H1 (cell line): ENCODE results near the gene GRK5. TPM values are rescaled to one million over a fixed set of nuclear protein-coding genes. Genes with fewer than 3 reads are reported as not detected.

Source experiments
- CTCF ChIA-PET: fragments of 300-600 bp; sonication (Branson Sonifier 250); formaldehyde crosslinking; loops from one replicate; lab custom pipeline; 2021; ENCODE audit not compliant: partially characterized antibody; lab: Charles Lee
- POLR2A ChIA-PET: fragments of 300-600 bp; sonication (Branson Sonifier 250); formaldehyde crosslinking; loops from one replicate; lab custom pipeline; 2021; ENCODE audit warnings: inconsistent platforms; ENCODE audit not compliant: partially characterized antibody; lab: Charles Lee
- DNase-seq, 2 experiments: peaks; one replicate each; pipeline versions ENCODE4 v3.0.0 to v3.0.0-alpha.2; 2010 to 2022; ENCODE audit warnings: low spot score in 2 of 2, low read depth in 1 of 2, mixed read lengths in 1 of 2
- FAIRE-seq: peaks from 2 replicates; lab custom pipeline; 2011; peaks lifted over from hg19 to GRCh38; lab: Jason Lieb, UNC
- H2AFZ ChIP-seq: 2 replicates; pipeline ENCODE4 v1.8.1; 2012; ENCODE audit warnings: low read length, inconsistent platforms
- H2AK5ac ChIP-seq: 2 replicates; pipeline ENCODE4 v1.6.1; 2013; ENCODE audit warnings: low read depth, low read length
- H2BK120ac ChIP-seq: replicated peaks from 2 replicates; pipeline ENCODE3; 2013; ENCODE audit warnings: low read depth, low read length, inconsistent platforms
- H2BK12ac ChIP-seq: 2 replicates; pipeline ENCODE4 v1.6.1; 2013; ENCODE audit warnings: low read depth, low read length
- H2BK15ac ChIP-seq: 2 replicates; pipeline ENCODE4 v1.6.1; 2013; ENCODE audit warnings: low read length
- H2BK20ac ChIP-seq: 2 replicates; pipeline ENCODE4 v1.6.1; 2013; ENCODE audit warnings: low read length
- H2BK5ac ChIP-seq: 2 replicates; pipeline ENCODE4 v1.6.1; 2013; ENCODE audit warnings: low read depth, low read length
- H3K14ac ChIP-seq: 2 replicates; pipeline ENCODE4 v1.6.1; 2013; ENCODE audit warnings: inconsistent platforms; ENCODE audit not compliant: insufficient read length
- H3K18ac ChIP-seq: 2 replicates; pipeline ENCODE4 v1.6.1; 2013; ENCODE audit warnings: low read length; ENCODE audit errors: extremely low read depth
- H3K23ac ChIP-seq: 2 replicates; pipeline ENCODE4 v1.6.1; 2013; ENCODE audit warnings: inconsistent platforms; ENCODE audit not compliant: insufficient read length
- H3K23me2 ChIP-seq: 2 replicates; pipeline ENCODE4 v1.6.1; 2013; ENCODE audit warnings: low read depth, low read length
- H3K27ac ChIP-seq: 2 replicates; pipeline ENCODE4 v1.6.1; 2011; ENCODE audit warnings: low read depth, low read length, inconsistent platforms
- H3K27me3 ChIP-seq, 4 experiments: replicated peaks in 1 of 4; 1 replicate in 1 of 4; 2 replicates in 3 of 4; pipeline versions ENCODE4 v1.6.1 to v1.8.1; 2011 to 2013; ENCODE audit warnings: low read length in 3 of 4, mild to moderate bottlenecking in 3 of 4, inconsistent platforms in 2 of 4, mixed read lengths in 2 of 4, moderate library complexity in 1 of 4; ENCODE audit not compliant: control insufficient read depth in 3 of 4, insufficient read depth in 3 of 4; ENCODE audit errors: extremely low read depth in 1 of 4
- H3K36me3 ChIP-seq, 4 experiments: 2 replicates each; pipeline versions ENCODE4 v1.6.1 to v1.8.1; 2011 to 2013; ENCODE audit warnings: mild to moderate bottlenecking in 4 of 4, low read length in 3 of 4, moderate library complexity in 2 of 4, control low read depth in 1 of 4, inconsistent platforms in 1 of 4; ENCODE audit not compliant: insufficient read depth in 4 of 4, control insufficient read depth in 2 of 4
- H3K4ac ChIP-seq: replicated peaks from 2 replicates; pipeline ENCODE3; 2013; ENCODE audit warnings: low read length, low read depth, mixed read lengths, inconsistent platforms; ENCODE audit not compliant: insufficient read length
- H3K4me1 ChIP-seq, 4 experiments: replicated peaks in 1 of 4; 1 replicate in 1 of 4; 2 replicates in 3 of 4; pipeline versions ENCODE4 v1.6.1 to v1.8.1; 2011 to 2013; ENCODE audit warnings: low read length in 3 of 4, inconsistent platforms in 2 of 4, mixed read lengths in 1 of 4; ENCODE audit not compliant: insufficient read depth in 4 of 4, control insufficient read depth in 3 of 4
- H3K4me2 ChIP-seq, 2 experiments: 2 replicates each; pipeline versions ENCODE4 v1.6.1 to v1.8.1; 2011 to 2013; ENCODE audit warnings: low read depth in 2 of 2, low read length in 2 of 2, control low read depth in 1 of 2, inconsistent platforms in 1 of 2, mild to moderate bottlenecking in 1 of 2; ENCODE audit not compliant: insufficient read depth in 1 of 2
- H3K4me3 ChIP-seq, 4 experiments: fragments of 200-600, 300-600 bp in 1 of 4; sonication (generic), shearing (Covaris generic), sonication (Bioruptor Twin) in 1 of 4; 2 replicates each; pipeline versions ENCODE4 v1.5.1 to v1.8.1; 2011 to 2016; ENCODE audit warnings: low read length in 4 of 4, low read depth in 3 of 4, control low read depth in 2 of 4, inconsistent platforms in 2 of 4, mild to moderate bottlenecking in 2 of 4, mixed read lengths in 1 of 4, moderate library complexity in 1 of 4; ENCODE audit not compliant: insufficient read depth in 2 of 4; ENCODE audit errors: extremely low read depth in 1 of 4
- H3K56ac ChIP-seq: replicated peaks from 2 replicates; pipeline ENCODE3; 2013; ENCODE audit warnings: low read depth, mild to moderate bottlenecking, mixed read lengths, low read length, inconsistent platforms; ENCODE audit not compliant: insufficient read length
- H3K79me1 ChIP-seq: 2 replicates; pipeline ENCODE4 v1.6.1; 2013; ENCODE audit warnings: low read depth, low read length, control low read depth
- H3K79me2 ChIP-seq, 2 experiments: 2 replicates each; pipeline versions ENCODE4 v1.6.1 to v1.8.1; 2012 to 2013; ENCODE audit warnings: low read length in 2 of 2, mild to moderate bottlenecking in 2 of 2, inconsistent platforms in 1 of 2; ENCODE audit not compliant: insufficient read depth in 2 of 2, control insufficient read depth in 1 of 2
- H3K9ac ChIP-seq, 4 experiments: replicated peaks in 1 of 4; 1 replicate in 1 of 4; 2 replicates in 3 of 4; pipeline versions ENCODE4 v1.6.1 to v1.8.1; 2011 to 2013; ENCODE audit warnings: low read depth in 3 of 4, low read length in 3 of 4, control low read depth in 2 of 4, mild to moderate bottlenecking in 2 of 4, moderate library complexity in 2 of 4, inconsistent platforms in 1 of 4; ENCODE audit errors: extremely low read depth in 1 of 4
- H3K9me3 ChIP-seq, 2 experiments: 2 replicates each; pipeline versions ENCODE4 v1.6.1 to v1.8.1; 2012 to 2013; ENCODE audit warnings: mild to moderate bottlenecking in 2 of 2, moderate library complexity in 2 of 2, control low read depth in 1 of 2, inconsistent platforms in 1 of 2, low read depth in 1 of 2, low read length in 1 of 2, mixed read lengths in 1 of 2; ENCODE audit not compliant: insufficient read depth in 2 of 2
- H4K20me1 ChIP-seq, 2 experiments: replicated peaks in 1 of 2; 2 replicates each; pipeline versions ENCODE3 to v1.8.1; 2011 to 2013; ENCODE audit warnings: inconsistent platforms in 2 of 2, low read length in 2 of 2, mild to moderate bottlenecking in 1 of 2; ENCODE audit not compliant: insufficient read depth in 2 of 2, control insufficient read depth in 1 of 2
- H4K5ac ChIP-seq: 2 replicates; pipeline ENCODE4 v1.6.1; 2013; ENCODE audit warnings: low read length, low read depth, mixed read lengths, inconsistent platforms; ENCODE audit not compliant: insufficient read length
- H4K8ac ChIP-seq: 2 replicates; pipeline ENCODE4 v1.8.0; 2013; ENCODE audit warnings: mild to moderate bottlenecking, moderate library complexity, low read length, inconsistent platforms; ENCODE audit not compliant: insufficient read depth; ENCODE audit errors: extremely low read depth
- H4K91ac ChIP-seq: replicated peaks from 2 replicates; pipeline ENCODE3; 2013; ENCODE audit warnings: low read length, mixed read lengths, inconsistent platforms; ENCODE audit not compliant: insufficient read length
- CHD1 ChIP-seq: IDR thresholded peaks from 2 replicates; pipeline ENCODE4 v1.6.1; 2012; ENCODE audit warnings: low read depth, low read length, improper control_type of control experiment
- EZH2 ChIP-seq: fragments of 200-600 bp; sonication (generic); IDR thresholded peaks from 2 replicates; pipeline ENCODE4 v1.7.1; 2012; ENCODE audit warnings: low read depth, mild to moderate bottlenecking, moderate library complexity, low read length, inconsistent platforms; ENCODE audit not compliant: severe bottlenecking
- FOSL1 ChIP-seq: IDR thresholded peaks from 2 replicates; pipeline ENCODE4 v1.6.1; 2011; ENCODE audit warnings: mild to moderate bottlenecking, low read depth, low read length, moderate library complexity; ENCODE audit not compliant: insufficient read depth
- KDM4A ChIP-seq: IDR thresholded peaks from one replicate; pipeline ENCODE4 v1.7.1; 2012; ENCODE audit warnings: low read depth, mild to moderate bottlenecking, moderate library complexity, low read length, inconsistent platforms; ENCODE audit not compliant: severe bottlenecking
- POLR2AphosphoS5 ChIP-seq: IDR thresholded peaks from 2 replicates; pipeline ENCODE4 v1.6.1; 2011; ENCODE audit warnings: low read depth, low read length
- RBBP5 ChIP-seq: IDR thresholded peaks from 2 replicates; pipeline ENCODE4 v1.7.1; 2012; ENCODE audit warnings: low read depth, mild to moderate bottlenecking, inconsistent platforms, low read length, moderate library complexity, borderline replicate concordance
- RXRA ChIP-seq: IDR thresholded peaks from 2 replicates; pipeline ENCODE4 v1.6.1; 2011; ENCODE audit warnings: low read depth, mild to moderate bottlenecking, low read length, moderate library complexity; ENCODE audit not compliant: insufficient read depth
- USF2 ChIP-seq: IDR thresholded peaks from 2 replicates; pipeline ENCODE4 v1.6.1; 2011; ENCODE audit warnings: low read length, improper control_type of control experiment
- WGBS, 2 experiments: shearing (Covaris generic) in 1 of 2; methylation state at CpG; one replicate each; pipeline versions ENCODE4 v1.1.6 to v1.1.7; 2013 to 2015; ENCODE audit warnings: low lambda C conversion rate in 2 of 2, mixed read lengths in 2 of 2, inconsistent platforms in 1 of 2, low coverage in 1 of 2, missing lambda C conversion rate in 1 of 2; ENCODE audit not compliant: insufficient replicate concordance in 2 of 2, insufficient coverage in 1 of 2, insufficient read length in 1 of 2; ENCODE audit errors: extremely low coverage in 1 of 2, missing lambda C conversion rate in 1 of 2; 5-methylcytosine and 5-hydroxymethylcytosine counted together
- polyA plus RNA-seq, 7 experiments: library from polyadenylated mRNA; depleted of rRNA in 3 of 7; stranded (reverse) in 5 of 7; unstranded in 2 of 7; fragments of >200 nt in 5 of 7; fragments of 200-250 nt in 2 of 7; gene quantifications; 1 replicate in 5 of 7; 2 replicates in 1 of 7; 4 replicates in 1 of 7; pipeline versions ENCODE4 v1.2.1 to v1.2.3, GENCODE V29; 2011 to 2013; ENCODE audit warnings: missing spikeins in 2 of 7, mixed read lengths in 2 of 7
- total RNA-seq: library from RNA; stranded (reverse); fragmentation: NEBNext Ultra II Directional; extraction: Animal tissue kit (Norgen Biotek cat#: 25700); gene quantifications from 2 replicates; pipeline ENCODE4 v1.2.1, GENCODE V29; 2021

GRK5 gene
- total and polyA plus RNA-seq, 2 of the 8 experiments (the other 6 are each of a cell fraction or from before 2014, with no cell fraction given): 0.54 to 2.5 TPM

GRCh38 chr10:119246862-119247549 is 39.6 kb downstream of the GRK5 start:
- Histone ChIP-seq H2AK5ac (no peak overlapping the region), H3K27me3 (peaks cover 0 to under 1% (median 0%) of the 10 kb centered on the region in 4 experiments; a peak in 4 of 7 replicates), H3K56ac (no peak overlapping the region), H3K4me3 (no peak overlapping the region), H3K36me3 (no peaks in the 10 kb centered on the region; a peak in 1 of 8 replicates), H4K91ac (no peak overlapping the region), H3K4ac (no peak overlapping the region), H2BK5ac (no peak overlapping the region), H3K4me1 (peaks cover 0 to 6% (median 4%) of the 10 kb centered on the region in 4 experiments; a peak in 4 of 7 replicates), H3K23ac (no peak overlapping the region), H3K18ac (no peak overlapping the region), H3K9me3 (no peaks in the 10 kb centered on the region), H3K79me2 (no peaks in the 10 kb centered on the region), H2BK20ac (no peak overlapping the region), H3K9ac (no peak overlapping the region), H3K79me1 (no peaks in the 10 kb centered on the region), H3K27ac (no peak overlapping the region), H4K5ac (no peak overlapping the region), H2BK12ac (no peak overlapping the region), H3K4me2 (no peak overlapping the region), H2BK15ac (no peak overlapping the region), H4K8ac (no peak overlapping the region), H3K14ac (no peak overlapping the region), H3K23me2 (no peaks in the 10 kb centered on the region), H2AFZ (no peak overlapping the region), H4K20me1 (peaks cover 0 to 6% of the 10 kb centered on the region in 2 experiments), H2BK120ac (no peak overlapping the region)
- FAIRE-seq (no peak), DNase-seq (no peak)
- TF ChIP-seq RBBP5: no peak
- TF ChIP-seq RXRA: no peak
- TF ChIP-seq EZH2: no peak
- TF ChIP-seq CHD1: no peak
- TF ChIP-seq KDM4A: no peak
- TF ChIP-seq FOSL1: no peak
- TF ChIP-seq USF2: no peak
- no peak for TF ChIP-seq POLR2AphosphoS5
- ChIA-PET POLR2A (no interaction called here), CTCF (interaction anchor here (0.6 to 2.3 kb wide), 10 partner anchors 17 to 210 kb away, joined by 3 to 10 read pairs (median 3); partner anchors contain the start of gene GRK5)
- 93% methylated on average over 16 of the region's 16 CpGs; no CpG with 5 or more reads in 1 of the 2 experiments for WGBS, 2 experiments
